NCI-H1105 treated with DMSO at 0.1 percent for 48 hours (cell line): ENCODE data around the gene ANKIB1.

ENCODE experiments used
- DNase-seq: peaks from one replicate; lab custom pipeline; 2025; lab: John Stamatoyannopoulos, UW

ANKIB1 gene

GRCh38 chr7:92268921-92269320 is 23.1 kb downstream of the ANKIB1 start:
- DNase-seq: no peak

DNA sequence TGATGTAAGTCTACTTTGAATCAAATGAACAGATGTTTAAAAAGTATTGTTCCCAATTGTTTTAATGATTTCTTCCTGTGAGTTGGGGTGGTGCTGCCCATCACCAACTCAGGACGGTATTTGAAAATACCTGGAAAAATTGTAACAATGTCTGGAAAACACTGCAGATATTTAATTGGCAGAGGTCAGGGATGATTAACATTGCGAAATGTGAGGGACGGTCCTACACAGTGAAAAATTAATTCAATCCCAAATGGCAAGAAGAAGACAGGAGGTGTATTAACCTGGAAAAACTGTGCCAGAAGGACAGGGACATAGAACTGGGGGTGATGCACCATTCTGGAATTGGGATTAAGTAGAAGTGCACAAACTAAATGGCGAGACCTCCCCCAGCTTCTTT is 29.6 kb downstream of the ANKIB1 start:
- DNase-seq: no peak

DNA sequence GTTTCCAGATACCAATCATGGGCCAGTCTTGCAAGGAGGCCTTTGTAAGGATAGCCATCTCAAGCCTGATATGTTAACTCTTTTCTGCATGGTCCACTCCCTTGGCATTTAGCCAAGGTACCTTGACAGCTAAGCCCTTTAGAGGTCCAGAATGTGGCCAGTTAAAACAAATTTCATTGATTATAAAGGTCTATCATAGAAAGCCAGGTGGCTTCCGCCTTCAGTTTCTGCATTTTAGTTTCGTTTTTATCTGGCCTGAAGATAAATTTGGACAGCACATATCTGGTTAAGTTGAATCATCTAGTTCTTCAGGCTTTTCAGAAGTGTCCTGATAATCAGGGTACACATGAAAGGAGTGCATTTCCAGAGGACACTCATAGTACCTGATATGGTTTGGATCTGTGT is 30.7 kb downstream of the ANKIB1 start:
- no peak for DNase-seq

- DNase-seq: no peak
Measured at GRCh38 chr7:92279396-92280031, 33.7 kb downstream of the ANKIB1 start.

- DNase-seq: no peak
Measured at GRCh38 chr7:92281031-92281430, 35.3 kb downstream of the ANKIB1 start.

DNA sequence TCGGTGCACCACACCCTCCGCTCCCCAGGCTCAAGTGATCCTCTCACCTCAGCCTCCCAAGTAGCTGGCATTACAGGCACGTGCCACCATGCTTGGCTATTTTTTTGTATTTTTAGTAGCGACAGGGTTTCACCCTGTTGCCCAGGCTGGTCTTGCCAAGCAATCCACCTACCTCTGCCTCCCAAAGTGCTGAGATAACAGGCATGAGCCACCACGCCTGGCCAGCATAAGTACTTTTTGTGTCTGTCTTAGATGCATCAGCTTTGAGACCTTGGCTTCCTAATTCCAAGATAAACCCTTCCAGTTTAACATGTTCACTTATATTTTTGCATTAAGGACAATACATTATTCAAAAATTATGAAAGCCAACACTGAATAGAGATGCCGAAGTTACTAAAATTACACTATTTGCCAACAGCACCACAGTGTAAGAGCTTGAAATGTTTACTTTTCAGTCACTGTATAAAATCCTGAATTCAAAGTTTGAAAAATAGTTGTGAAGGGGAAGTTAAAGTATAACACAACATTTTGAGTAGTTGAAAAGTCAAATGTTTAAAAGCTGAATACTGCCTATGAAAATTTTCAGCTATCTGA is 36.5 kb downstream of the ANKIB1 start:
- no peak for DNase-seq

- DNase-seq: no peak
Measured at GRCh38 chr7:92282930-92283329, 37.2 kb downstream of the ANKIB1 start.

GRCh38 chr7:92289321-92289720 is 43.5 kb downstream of the ANKIB1 start:
- no peak for DNase-seq

DNA sequence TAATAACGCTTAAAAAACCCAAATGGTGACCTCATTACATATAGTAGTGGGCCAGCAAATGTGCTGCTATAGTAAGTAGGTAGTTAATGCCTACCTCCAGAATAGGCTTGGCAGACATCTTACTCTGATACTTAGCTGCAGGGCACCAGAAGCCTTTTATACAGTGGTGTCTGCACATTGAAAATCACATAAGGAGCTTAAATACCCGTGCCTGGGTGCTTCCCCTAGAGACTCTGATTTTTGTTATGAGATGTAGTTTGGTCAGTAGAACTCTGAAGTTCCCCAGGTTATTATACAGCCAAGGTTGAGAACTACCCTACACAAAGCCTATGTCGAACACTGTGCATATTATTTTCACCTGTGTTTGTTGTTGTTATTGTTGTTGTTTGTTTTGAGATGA is 47.2 kb downstream of the ANKIB1 start:
- no peak for DNase-seq

DNA sequence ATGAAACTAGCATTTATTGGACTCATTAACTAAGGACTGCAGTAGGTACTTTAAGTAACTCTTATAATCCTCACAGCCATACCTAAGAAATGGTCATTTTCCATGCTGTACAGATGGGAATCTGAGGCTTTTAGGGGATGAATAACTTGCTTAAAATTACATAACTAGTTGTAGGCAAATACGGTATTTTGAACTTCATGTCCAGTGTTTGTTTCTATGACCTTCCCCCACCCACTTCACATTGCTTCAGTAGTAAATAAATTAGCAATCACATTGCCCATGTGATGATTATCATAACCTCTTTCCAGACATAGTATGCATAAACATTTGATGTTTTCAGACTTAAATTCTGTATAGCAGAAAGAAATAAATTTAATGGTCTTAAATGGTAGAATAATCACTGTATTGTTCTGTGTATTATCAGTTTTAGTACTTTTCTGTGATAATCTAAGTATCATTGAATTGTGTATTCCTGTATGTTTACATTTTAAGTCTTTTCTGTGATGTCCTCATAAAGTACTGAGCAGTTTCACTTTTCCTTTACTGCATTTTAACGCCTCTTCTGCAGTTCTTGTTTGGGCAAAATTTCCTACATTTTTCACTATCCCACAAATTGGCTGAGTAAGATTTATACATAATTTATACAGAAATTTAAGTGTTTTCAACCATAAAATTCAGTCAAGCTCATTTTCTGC is 48.3 kb downstream of the ANKIB1 start:
- DNase-seq: no peak

GRCh38 chr7:92295391-92295790 is 49.6 kb downstream of the ANKIB1 start:
- DNase-seq: no peak

- no peak for DNase-seq
Measured at GRCh38 chr7:92296235-92296634, 50.5 kb downstream of the ANKIB1 start.

- peak; percentile 5 for DNase-seq
Measured at GRCh38 chr7:92296880-92297445, 51.2 kb downstream of the ANKIB1 start.

DNA sequence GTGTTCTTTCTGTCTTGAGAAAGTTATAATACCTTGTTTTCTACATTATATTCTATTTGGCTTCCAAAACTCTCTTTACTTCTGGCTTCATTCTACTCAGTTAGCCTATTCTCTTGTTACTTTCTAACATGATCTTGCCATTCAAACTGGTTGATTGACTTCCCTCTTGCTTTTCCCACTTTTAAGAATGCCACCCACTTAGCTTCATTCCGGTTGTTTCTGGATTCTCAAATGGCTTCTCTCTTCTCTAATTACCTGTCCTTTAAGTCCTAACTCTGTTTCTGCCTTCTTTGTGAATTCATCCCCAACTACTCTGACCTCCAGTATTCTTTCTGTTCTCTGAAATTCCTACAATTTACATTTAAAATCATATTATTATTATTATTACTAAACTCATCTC is 52.0 kb downstream of the ANKIB1 start:
- DNase-seq: no peak

DNA sequence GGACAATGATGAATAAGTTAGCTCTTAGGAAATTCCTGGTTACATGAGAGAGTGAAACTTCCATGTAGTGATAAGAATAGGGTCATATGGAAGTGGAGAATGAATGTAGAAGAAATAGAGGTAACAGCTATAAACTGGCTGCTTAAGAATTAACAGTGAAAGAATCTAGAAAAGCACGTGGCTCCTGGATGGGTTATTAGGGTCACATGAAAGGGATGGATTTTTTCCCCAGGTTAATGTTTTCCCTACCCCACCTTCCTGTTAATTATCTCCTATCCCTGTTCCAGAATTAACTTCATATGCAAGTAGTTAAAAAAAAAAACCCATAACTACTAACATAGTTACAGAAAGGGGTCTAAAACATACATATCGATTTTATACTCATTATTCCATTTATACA is 58.0 kb downstream of the ANKIB1 start:
- no peak for DNase-seq

- DNase-seq: no peak
Measured at GRCh38 chr7:92304406-92304893, 58.7 kb downstream of the ANKIB1 start.

DNA sequence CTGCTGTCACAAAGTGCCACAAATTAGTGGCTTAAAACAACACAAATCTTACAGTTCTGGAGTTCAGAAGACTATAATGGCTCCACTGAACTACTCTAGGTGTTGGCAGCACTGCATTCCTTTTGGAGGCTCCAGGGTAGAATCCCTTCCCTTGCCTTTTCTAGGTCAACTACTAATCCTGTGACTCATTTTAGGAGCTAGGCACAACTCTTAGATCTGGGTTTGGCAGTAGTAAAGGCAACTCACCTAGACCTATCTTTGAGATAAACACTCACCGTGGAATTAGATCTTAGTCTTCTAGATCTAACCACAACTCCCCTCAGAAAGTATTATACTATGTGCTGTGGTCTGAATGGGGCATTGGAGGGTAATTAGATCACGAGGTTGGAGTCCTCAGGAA is 60.4 kb downstream of the ANKIB1 start:
- no peak for DNase-seq

DNA sequence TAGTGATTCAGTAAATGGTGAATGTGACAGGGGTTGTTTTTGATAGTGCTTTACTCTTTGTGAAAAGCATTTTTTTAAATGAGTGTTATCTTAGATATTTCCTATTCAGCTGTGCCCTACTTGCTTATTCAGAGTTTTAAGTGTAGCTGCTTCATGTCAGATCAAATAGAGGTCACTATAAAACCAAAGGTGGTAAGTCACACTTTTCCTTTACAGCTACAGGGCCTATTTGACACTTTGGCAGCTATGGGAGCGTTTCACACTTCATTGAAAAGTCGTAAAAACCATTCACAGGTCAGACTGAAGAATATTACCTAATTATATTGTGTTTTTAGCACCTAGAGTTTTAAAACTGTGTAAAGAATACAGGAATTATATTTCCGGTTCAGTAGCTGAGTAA is 67.3 kb downstream of the ANKIB1 start:
- DNase-seq: no peak

- DNase-seq: no peak
Measured at GRCh38 chr7:92319243-92319642, 73.5 kb downstream of the ANKIB1 start.

GRCh38 chr7:92325173-92325572 is 79.4 kb downstream of the ANKIB1 start:
- no peak for DNase-seq

DNA sequence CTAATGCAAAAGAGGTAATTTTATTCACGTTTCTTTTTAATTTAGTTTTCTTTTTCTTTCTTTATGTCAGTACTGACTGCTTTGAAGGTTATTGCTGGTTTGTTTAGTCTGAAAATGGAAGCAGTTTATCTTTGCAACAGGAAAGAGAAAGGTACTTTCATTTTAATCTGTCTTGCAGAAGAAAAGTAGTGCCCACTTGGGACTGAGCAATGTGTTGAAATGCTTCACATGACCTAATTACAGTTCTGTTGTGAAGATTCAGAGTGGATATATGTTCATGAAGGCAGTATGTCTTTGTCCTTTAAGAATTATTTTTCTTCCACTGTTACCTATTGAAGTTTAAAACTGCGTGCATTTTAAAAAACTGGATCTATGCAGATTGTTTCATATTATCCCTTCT is 80.1 kb downstream of the ANKIB1 start:
- no peak for DNase-seq

- no peak for DNase-seq
Measured at GRCh38 chr7:92330835-92331438, 85.2 kb downstream of the ANKIB1 start.

DNA sequence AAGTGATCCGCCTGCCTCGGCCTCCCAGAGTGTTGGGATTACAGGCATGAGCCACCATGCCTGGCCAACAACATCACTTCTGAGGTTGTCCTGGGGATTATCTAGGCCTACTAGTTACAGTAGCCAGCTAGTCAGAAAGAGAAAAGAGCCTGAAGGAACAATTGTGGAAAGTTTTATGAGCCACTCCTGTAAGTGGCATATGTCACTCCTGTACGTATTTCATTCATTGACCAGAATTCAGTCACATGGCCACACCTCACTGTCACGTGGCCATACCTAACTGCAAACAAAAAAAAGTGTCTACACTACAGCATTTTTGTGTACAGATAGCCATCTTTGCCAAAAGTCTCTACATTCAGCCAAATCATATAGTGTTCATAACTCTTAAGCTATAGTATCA is 85.7 kb downstream of the ANKIB1 start:
- no peak for DNase-seq
